ENCODE data around the gene PSD2. TPM values are rescaled to one million over a fixed set of nuclear protein-coding genes. Genes with fewer than 3 reads are reported as not detected.

The PSD2 gene
- total and polyA plus RNA-seq, 10 of the 15 experiments (the other 5 are each of a cell fraction or from before 2014, with no cell fraction given) = 0.02 to 0.14 (median 0.03) TPM; not detected in 5

- 26% methylated on average over 25 of the region's 25 CpGs for WGBS (ENCODE audit: insufficient coverage, insufficient replicate concordance, low lambda C conversion rate, missing lambda C conversion rate)
- RAD21 ChIA-PET (ENCODE audit: unreplicated experiment) = no interaction called here
- Histone ChIP-seq H3K4me1 (ENCODE audit: control insufficient read depth, insufficient read depth, low read length) (no peaks in the 10 kb centered on the region), H3K27me3 (replicated peaks in 1 of 2; ENCODE audit: control insufficient read depth in 2 of 2, insufficient read depth in 2 of 2, low read length in 1 of 2) (peaks cover 2 to 10% of the 10 kb centered on the region in 2 experiments; a peak in 3 of 4 replicates), H3K9ac (ENCODE audit: control insufficient read depth, insufficient read depth, low read length) (no peak overlapping the region), H3K4me2 (ENCODE audit: control insufficient read depth, insufficient read depth) (no peak overlapping the region), H3K27ac (ENCODE audit: control insufficient read depth, insufficient read depth) (no peak overlapping the region), H3K79me2 (ENCODE audit: control insufficient read depth, insufficient read depth, low read length) (no peaks in the 10 kb centered on the region), H3K36me3 (ENCODE audit: control insufficient read depth in 2 of 2, insufficient read depth in 2 of 2, low read length in 1 of 2) (no peaks in the 10 kb centered on the region), H4K20me1 (ENCODE audit: control insufficient read depth, insufficient read depth) (no peaks in the 10 kb centered on the region; the same call in 1 of the 2 replicates), H2AFZ (ENCODE audit: control insufficient read depth, low read depth, low read length) (no peak overlapping the region), H3K9me3 (replicated peaks; ENCODE audit: control insufficient read depth, insufficient read depth, low read length) (no peaks in the 10 kb centered on the region; the same call in 2 of the 3 replicates), H3K4me3 (no peak overlapping the region)
- FAIRE-seq = no peak
- in situ Hi-C loops (cut with MboI) = no loop called here
- no TSS peak for BruUV-seq (replicated peaks)
- SMC1A ChIA-PET (ENCODE audit: uncharacterized antibody, unreplicated experiment) = no interaction called here
- intact Hi-C loops (cut with micrococcal nuclease; ENCODE audit: unreplicated experiment) = no loop called here
- no peak for DNase-seq (ENCODE audit: low read depth, low spot score)
- CTCF ChIA-PET = interaction anchor here (1.5 kb wide), 1 partner anchor 35 kb away, joined by 6 read pairs; no protein-coding TSS in a partner anchor
- ATAC-seq = no peak
- POLR2A ChIA-PET = no interaction called here
- no peak for TF ChIP-seq NR2F1 (conservative IDR thresholded peaks at IDR 0.05)
- TF ChIP-seq NFYB (IDR thresholded peaks at IDR 0.05; ENCODE audit: insufficient read depth, low read depth, low read length) = no peak
- TF ChIP-seq KAT2A (conservative IDR thresholded peaks at IDR 0.05; ENCODE audit: control insufficient read depth, low read depth, low read length) = no peak
- no peak for TF ChIP-seq SPI1 (IDR thresholded peaks at IDR 0.05; ENCODE audit: borderline replicate concordance, insufficient read depth, low read depth, low read length)
- TF ChIP-seq, protein P1, sequence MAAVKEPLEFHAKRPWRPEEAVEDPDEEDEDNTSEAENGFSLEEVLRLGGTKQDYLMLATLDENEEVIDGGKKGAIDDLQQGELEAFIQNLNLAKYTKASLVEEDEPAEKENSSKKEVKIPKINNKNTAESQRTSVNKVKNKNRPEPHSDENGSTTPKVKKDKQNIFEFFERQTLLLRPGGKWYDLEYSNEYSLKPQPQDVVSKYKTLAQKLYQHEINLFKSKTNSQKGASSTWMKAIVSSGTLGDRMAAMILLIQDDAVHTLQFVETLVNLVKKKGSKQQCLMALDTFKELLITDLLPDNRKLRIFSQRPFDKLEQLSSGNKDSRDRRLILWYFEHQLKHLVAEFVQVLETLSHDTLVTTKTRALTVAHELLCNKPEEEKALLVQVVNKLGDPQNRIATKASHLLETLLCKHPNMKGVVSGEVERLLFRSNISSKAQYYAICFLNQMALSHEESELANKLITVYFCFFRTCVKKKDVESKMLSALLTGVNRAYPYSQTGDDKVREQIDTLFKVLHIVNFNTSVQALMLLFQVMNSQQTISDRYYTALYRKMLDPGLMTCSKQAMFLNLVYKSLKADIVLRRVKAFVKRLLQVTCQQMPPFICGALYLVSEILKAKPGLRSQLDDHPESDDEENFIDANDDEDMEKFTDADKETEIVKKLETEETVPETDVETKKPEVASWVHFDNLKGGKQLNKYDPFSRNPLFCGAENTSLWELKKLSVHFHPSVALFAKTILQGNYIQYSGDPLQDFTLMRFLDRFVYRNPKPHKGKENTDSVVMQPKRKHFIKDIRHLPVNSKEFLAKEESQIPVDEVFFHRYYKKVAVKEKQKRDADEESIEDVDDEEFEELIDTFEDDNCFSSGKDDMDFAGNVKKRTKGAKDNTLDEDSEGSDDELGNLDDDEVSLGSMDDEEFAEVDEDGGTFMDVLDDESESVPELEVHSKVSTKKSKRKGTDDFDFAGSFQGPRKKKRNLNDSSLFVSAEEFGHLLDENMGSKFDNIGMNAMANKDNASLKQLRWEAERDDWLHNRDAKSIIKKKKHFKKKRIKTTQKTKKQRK (IDR thresholded peaks at IDR 0.05; ENCODE audit: low read depth, low read length) = no peak
- no peak for TF ChIP-seq KDM1A (IDR thresholded peaks at IDR 0.05; ENCODE audit: borderline replicate concordance)
- TF ChIP-seq CBFB (IDR thresholded peaks at IDR 0.05; ENCODE audit: low read depth) = no peak
- TF ChIP-seq, protein P2, sequence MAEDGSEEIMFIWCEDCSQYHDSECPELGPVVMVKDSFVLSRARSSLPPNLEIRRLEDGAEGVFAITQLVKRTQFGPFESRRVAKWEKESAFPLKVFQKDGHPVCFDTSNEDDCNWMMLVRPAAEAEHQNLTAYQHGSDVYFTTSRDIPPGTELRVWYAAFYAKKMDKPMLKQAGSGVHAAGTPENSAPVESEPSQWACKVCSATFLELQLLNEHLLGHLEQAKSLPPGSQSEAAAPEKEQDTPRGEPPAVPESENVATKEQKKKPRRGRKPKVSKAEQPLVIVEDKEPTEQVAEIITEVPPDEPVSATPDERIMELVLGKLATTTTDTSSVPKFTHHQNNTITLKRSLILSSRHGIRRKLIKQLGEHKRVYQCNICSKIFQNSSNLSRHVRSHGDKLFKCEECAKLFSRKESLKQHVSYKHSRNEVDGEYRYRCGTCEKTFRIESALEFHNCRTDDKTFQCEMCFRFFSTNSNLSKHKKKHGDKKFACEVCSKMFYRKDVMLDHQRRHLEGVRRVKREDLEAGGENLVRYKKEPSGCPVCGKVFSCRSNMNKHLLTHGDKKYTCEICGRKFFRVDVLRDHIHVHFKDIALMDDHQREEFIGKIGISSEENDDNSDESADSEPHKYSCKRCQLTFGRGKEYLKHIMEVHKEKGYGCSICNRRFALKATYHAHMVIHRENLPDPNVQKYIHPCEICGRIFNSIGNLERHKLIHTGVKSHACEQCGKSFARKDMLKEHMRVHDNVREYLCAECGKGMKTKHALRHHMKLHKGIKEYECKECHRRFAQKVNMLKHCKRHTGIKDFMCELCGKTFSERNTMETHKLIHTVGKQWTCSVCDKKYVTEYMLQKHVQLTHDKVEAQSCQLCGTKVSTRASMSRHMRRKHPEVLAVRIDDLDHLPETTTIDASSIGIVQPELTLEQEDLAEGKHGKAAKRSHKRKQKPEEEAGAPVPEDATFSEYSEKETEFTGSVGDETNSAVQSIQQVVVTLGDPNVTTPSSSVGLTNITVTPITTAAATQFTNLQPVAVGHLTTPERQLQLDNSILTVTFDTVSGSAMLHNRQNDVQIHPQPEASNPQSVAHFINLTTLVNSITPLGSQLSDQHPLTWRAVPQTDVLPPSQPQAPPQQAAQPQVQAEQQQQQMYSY (CRISPR knock-in tag; IDR thresholded peaks at IDR 0.05) = no peak
- TF ChIP-seq E2F4 (IDR thresholded peaks at IDR 0.05; ENCODE audit: low read depth, low read length) = no peak
- TF ChIP-seq NR2C1 (IDR thresholded peaks at IDR 0.05) = no peak
- no peak for TF ChIP-seq TBL1XR1 (IDR thresholded peaks at IDR 0.05; ENCODE audit: low read depth, low read length)
- no peak for TF ChIP-seq PKNOX1 (IDR thresholded peaks at IDR 0.05)
- TF ChIP-seq SMARCA5 (IDR thresholded peaks at IDR 0.05) = no peak
Measured at GRCh38 chr5:139822553-139823425, 27.2 kb downstream of the PSD2 start.

All from GM12878 (cell line).